Activated CD4-positive, alpha-beta T cell treated with anti-CD3 and anti-CD28 coated beads for 4 hours (primary cell): ENCODE results near the gene THRB.

Source experiments
- DNase-seq, 2 donors: peaks; one replicate each; pipeline ENCODE4 v3.0.0-alpha.2; 2020

The THRB gene

GRCh38 chr3:24485511-24485910 is 9.1 kb downstream of the THRB start:
- no peak for DNase-seq

DNA sequence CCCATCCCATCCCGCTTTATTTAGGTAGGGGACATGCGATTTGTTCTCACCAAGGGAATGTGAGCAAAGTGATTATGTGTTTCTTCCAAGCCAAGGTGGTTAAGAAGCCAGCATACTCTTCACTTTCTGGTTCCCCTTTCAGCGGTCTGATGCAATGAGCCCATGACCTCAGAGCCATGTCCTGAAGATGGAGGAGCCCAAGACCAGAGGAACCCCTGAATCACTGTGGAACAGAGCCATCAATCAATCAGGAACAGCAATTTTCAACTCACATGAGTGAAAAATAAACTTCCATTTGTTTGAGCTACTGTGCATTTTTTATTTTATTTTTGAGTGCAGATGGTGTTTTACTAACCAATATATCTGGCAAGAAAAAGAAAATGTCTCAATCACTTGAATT is 10.8 kb downstream of the THRB start:
- no peak for DNase-seq

- DNase-seq: no peak
Measured at GRCh38 chr3:24482096-24482705, 12.4 kb downstream of the THRB start.

DNA sequence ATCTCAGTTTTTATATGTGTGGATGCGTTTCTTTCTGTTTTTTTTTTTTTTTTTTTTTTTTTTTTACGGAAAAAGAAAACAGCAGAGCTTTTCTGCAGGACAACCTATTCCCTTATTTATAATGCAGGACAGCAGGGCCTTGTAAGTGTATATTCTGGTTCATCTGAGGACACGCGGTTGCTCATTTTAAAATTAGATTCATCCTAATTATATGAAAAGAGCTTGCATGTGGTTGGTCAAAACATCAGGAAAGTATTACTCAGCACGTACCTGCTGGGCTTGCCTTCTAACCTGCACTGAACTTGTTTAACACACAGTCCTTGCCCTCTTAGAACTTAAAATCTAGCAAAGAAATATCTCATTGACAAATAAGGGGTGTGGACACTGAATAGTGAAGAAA is 13.5 kb downstream of the THRB start:
- no peak for DNase-seq

DNA sequence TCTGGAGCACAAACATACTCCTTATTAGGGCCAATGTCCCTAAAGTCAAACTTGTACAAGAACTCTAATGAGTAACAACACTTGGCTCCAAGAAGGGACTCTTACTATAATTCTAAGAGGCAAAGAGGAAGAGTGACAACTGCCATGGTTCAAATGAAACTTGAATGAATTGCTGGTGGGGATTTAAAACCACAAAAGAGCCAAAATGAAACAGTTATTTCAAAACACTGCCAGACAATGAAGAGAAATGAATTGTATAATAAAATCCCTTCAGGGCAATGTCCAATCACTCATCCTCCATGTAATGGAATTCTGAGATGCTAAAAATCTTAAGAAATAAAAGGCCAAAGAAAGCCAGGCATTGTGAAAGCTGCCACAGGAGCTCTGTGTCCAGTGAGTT is 14.2 kb downstream of the THRB start:
- no peak for DNase-seq

GRCh38 chr3:24479816-24480215 is 14.8 kb downstream of the THRB start:
- no peak for DNase-seq

GRCh38 chr3:24476871-24477656 is 17.6 kb downstream of the THRB start:
- no peak for DNase-seq

GRCh38 chr3:24475925-24476324 is 18.7 kb downstream of the THRB start:
- no peak for DNase-seq

- no peak for DNase-seq
Measured at GRCh38 chr3:24474862-24475261, 19.8 kb downstream of the THRB start.

- no peak for DNase-seq
Measured at GRCh38 chr3:24472358-24472757, 22.3 kb downstream of the THRB start.

GRCh38 chr3:24471486-24471885 is 23.2 kb downstream of the THRB start:
- no peak for DNase-seq

- no peak for DNase-seq
Measured at GRCh38 chr3:24470277-24470676, 24.4 kb downstream of the THRB start.

- no peak for DNase-seq
Measured at GRCh38 chr3:24464389-24464788, 30.3 kb downstream of the THRB start.

DNA sequence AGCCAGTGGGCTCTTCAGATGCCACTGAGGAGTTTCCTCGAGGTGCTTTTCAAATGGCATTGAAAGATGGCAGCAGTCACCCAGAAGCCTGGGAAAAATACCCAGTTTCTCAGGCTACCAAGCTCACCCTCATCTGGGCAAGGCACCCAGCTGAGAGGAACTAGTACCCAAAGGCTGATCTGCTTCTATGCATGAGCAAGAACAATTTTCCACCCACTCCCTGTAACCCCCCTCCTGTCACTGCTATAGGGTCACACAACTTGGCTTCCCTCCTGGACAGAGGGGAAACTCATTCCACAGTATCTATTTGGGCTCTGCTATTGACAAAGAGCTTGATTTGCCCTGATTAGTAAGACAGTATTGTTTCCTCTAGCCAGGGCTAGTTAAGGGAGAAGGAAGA is 31.9 kb downstream of the THRB start:
- no peak for DNase-seq

GRCh38 chr3:24460974-24461373 is 33.7 kb downstream of the THRB start:
- no peak for DNase-seq

- no peak for DNase-seq
Measured at GRCh38 chr3:24457719-24458118, 36.9 kb downstream of the THRB start.

GRCh38 chr3:24454856-24455255 is 39.8 kb downstream of the THRB start:
- DNase-seq: no peak

DNA sequence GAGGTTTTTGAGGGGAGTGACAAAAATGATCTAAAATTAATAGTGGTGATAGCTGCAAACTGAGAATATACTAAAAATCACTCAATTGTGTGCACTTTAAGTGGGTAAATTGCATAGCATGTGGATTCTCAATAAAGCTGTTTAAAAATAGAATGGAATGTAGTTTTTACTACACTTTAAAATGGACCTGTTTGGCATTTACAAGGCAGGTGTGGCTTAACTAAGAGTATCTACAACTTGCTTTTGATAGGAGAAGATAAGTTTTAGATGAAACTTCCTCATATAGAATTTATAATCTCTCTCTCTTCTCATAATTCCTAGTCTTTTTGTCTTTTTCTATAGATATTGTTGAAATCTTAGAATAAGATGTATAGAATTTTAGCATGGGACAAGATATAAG is 40.3 kb downstream of the THRB start:
- DNase-seq: no peak

- DNase-seq: no peak
Measured at GRCh38 chr3:24451461-24452099, 43.1 kb downstream of the THRB start.

DNA sequence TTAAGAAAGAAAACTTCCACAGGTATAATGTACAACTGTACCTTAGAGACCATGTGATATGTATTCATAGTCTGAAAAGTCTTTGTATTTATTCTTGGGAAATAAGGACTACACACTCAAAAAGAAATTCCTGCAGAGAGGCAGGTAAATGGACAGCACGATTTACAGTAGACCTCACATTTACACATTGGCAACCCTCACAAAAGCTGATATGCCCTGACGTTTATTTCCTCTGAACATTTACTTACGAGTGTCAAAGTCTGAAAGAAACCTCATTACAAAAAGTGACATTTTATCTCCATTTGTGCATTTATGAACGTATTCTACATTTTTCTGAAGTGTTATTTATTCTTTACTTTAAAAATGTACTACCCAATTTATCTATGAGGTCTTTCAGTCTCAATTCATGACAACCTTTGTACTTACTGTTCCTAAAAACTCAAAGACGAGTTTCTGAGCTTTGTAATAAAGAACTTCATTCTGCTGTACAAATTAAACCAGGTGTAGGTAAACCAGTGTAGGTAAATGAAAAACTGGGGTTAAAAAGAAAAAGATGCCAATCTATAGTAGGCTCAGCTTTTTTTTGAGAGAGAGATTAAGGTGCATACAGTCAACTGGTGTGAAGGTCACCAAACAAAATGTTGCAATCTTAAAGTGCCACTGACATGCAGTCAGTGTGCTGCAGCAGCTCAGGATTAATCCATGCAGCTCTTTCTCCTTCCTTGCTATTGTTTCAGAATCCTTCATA is 44.3 kb downstream of the THRB start:
- no peak for DNase-seq

DNA sequence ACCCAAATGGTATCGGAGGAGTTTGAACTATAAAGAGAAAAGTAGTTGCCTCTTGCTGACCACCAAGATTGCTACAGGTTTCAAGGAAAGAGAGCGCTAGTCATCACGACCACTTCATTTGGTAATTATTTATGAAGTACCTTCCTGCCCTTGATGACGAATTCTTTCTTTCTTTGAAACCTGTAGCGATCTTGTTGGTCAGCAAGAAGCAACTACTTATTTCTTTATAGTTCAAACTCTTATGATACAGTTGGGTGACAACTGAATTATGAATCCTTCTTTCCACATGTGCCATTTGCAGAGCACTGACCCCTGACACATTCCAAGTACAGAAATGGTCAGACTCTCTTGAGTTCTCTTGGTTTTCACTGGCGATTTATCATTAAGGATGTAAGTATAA is 46.8 kb downstream of the THRB start:
- no peak for DNase-seq

GRCh38 chr3:24446032-24446431 is 48.6 kb downstream of the THRB start:
- DNase-seq: no peak

- DNase-seq: no peak
Measured at GRCh38 chr3:24443476-24443875, 51.2 kb downstream of the THRB start.
